Epithelial cell of esophagus (primary cell): ENCODE data around the gene SH3RF1.

Experiments used
- DNase-seq: peaks from one replicate; pipeline ENCODE4 v3.0.0; 2010; ENCODE audit warnings: low read depth
- H3K4me3 ChIP-seq: 2 replicates; pipeline ENCODE4 v1.5.1; 2011; ENCODE audit warnings: mild to moderate bottlenecking, low read length, control low read depth
- CTCF ChIP-seq: IDR thresholded peaks from 2 replicates; pipeline ENCODE4 v1.5.1; 2011; ENCODE audit warnings: low read depth, mild to moderate bottlenecking, low read length, control low read depth, inconsistent platforms; ENCODE audit not compliant: insufficient read depth; ENCODE audit errors: missing control alignments

The SH3RF1 gene

GRCh38 chr4:169099771-169100180, 171.0 kb downstream of the SH3RF1 start:
- no peak for DNase-seq
- no peak overlapping the region for H3K4me3 ChIP-seq
- no peak for TF ChIP-seq CTCF

GRCh38 chr4:169098969-169099690, 171.6 kb downstream of the SH3RF1 start:
- TF ChIP-seq CTCF: no peak
- H3K4me3 ChIP-seq: no peak overlapping the region
- DNase-seq: no peak

- no peak for TF ChIP-seq CTCF
- no peak overlapping the region for H3K4me3 ChIP-seq
- peak; percentile 50 for DNase-seq
Measured at GRCh38 chr4:169098532-169098931, 172.2 kb downstream of the SH3RF1 start.

GRCh38 chr4:169098054-169098497, 172.7 kb downstream of the SH3RF1 start:
- DNase-seq: no peak
- H3K4me3 ChIP-seq: no peak overlapping the region
- TF ChIP-seq CTCF: no peak

- H3K4me3 ChIP-seq: no peak overlapping the region
- DNase-seq: no peak
- no peak for TF ChIP-seq CTCF
Measured at GRCh38 chr4:169096221-169096620, 174.5 kb downstream of the SH3RF1 start.

GRCh38 chr4:169094656-169095231, 176.0 kb downstream of the SH3RF1 start:
- H3K4me3 ChIP-seq: no peak overlapping the region
- DNase-seq: no peak
- no peak for TF ChIP-seq CTCF
